Measurements from ENCODE around the gene SPART. TPM values are rescaled to one million over a fixed set of nuclear protein-coding genes. Genes with fewer than 3 reads are reported as not detected.

The SPART gene
- total and polyA plus RNA-seq, 2 donors (not counting 1 experiment from before 2014, with no cell fraction given) = 93.0 to 109 TPM

- Histone ChIP-seq H3K9ac (ENCODE audit: insufficient read depth, low read length) (no peak overlapping the region), H3K27me3 (ENCODE audit: control insufficient read depth, insufficient read depth, low read length) (no peaks in the 10 kb centered on the region), H3K36me3 (ENCODE audit: control insufficient read depth, insufficient read depth, low read length) (peaks cover 5% of the 10 kb centered on the region), H3K27ac (ENCODE audit: insufficient read depth, low read length) (no peak overlapping the region), H3K79me2 (ENCODE audit: control insufficient read depth, insufficient read depth, low read length) (peaks cover 46% of the 10 kb centered on the region), H2AFZ (ENCODE audit: low read length) (no peak overlapping the region), H4K20me1 (ENCODE audit: control insufficient read depth, extremely low read depth, insufficient read depth, low read length) (no peaks in the 10 kb centered on the region), H3K4me2 (ENCODE audit: extremely low read depth, insufficient read depth, low read length) (no peak overlapping the region), H3K9me3 (ENCODE audit: control insufficient read depth, insufficient read depth, low read depth, low read length) (no peaks in the 10 kb centered on the region), H3K4me3 (replicated peaks in 1 of 4; ENCODE audit: control extremely low read depth in 1 of 4, insufficient read depth in 1 of 4, low read depth in 3 of 4, low read length in 4 of 4) (no peak overlapping the region), H3K4me1 (ENCODE audit: control insufficient read depth, extremely low read depth, insufficient read depth, low read length) (no peaks in the 10 kb centered on the region)
- TF ChIP-seq EZH2 (IDR thresholded peaks at IDR 0.05; ENCODE audit: low read length, missing control alignments) (no peak), CTCF (conservative IDR thresholded peaks at IDR 0.05 in 1 of 2, IDR thresholded peaks at IDR 0.05 in 1 of 2; ENCODE audit: low read depth in 1 of 2, low read length in 2 of 2) (no peak)
- DNase-seq (ENCODE audit: low read depth in 2 of 2) = no peak
Measured at GRCh38 chr13:36331280-36331679, 14.9 kb downstream of the SPART start.

GRCh38 chr13:36329361-36329760, 16.8 kb downstream of the SPART start:
- Histone ChIP-seq H3K4me2 (ENCODE audit: extremely low read depth, insufficient read depth, low read length) (no peak overlapping the region), H4K20me1 (ENCODE audit: control insufficient read depth, extremely low read depth, insufficient read depth, low read length) (no peaks in the 10 kb centered on the region), H3K4me3 (replicated peaks in 1 of 4; ENCODE audit: control extremely low read depth in 1 of 4, insufficient read depth in 1 of 4, low read depth in 3 of 4, low read length in 4 of 4) (no peak overlapping the region), H3K27me3 (ENCODE audit: control insufficient read depth, insufficient read depth, low read length) (no peaks in the 10 kb centered on the region), H3K9ac (ENCODE audit: insufficient read depth, low read length) (no peak overlapping the region), H3K4me1 (ENCODE audit: control insufficient read depth, extremely low read depth, insufficient read depth, low read length) (no peaks in the 10 kb centered on the region), H3K27ac (ENCODE audit: insufficient read depth, low read length) (no peak overlapping the region), H3K79me2 (ENCODE audit: control insufficient read depth, insufficient read depth, low read length) (peaks cover 35% of the 10 kb centered on the region), H3K9me3 (ENCODE audit: control insufficient read depth, insufficient read depth, low read depth, low read length) (no peaks in the 10 kb centered on the region), H2AFZ (ENCODE audit: low read length) (no peak overlapping the region), H3K36me3 (ENCODE audit: control insufficient read depth, insufficient read depth, low read length) (peaks cover 6% of the 10 kb centered on the region)
- DNase-seq (ENCODE audit: low read depth in 2 of 2) = peak in 1 of 2 donors; percentile 77
- TF ChIP-seq EZH2 (IDR thresholded peaks at IDR 0.05; ENCODE audit: low read length, missing control alignments) = no peak
- TF ChIP-seq CTCF (conservative IDR thresholded peaks at IDR 0.05 in 1 of 2, IDR thresholded peaks at IDR 0.05 in 1 of 2; ENCODE audit: low read depth in 1 of 2, low read length in 2 of 2) = no peak

GRCh38 chr13:36328821-36329220, 17.4 kb downstream of the SPART start:
- Histone ChIP-seq H3K4me2 (ENCODE audit: extremely low read depth, insufficient read depth, low read length) (no peak overlapping the region), H2AFZ (ENCODE audit: low read length) (no peak overlapping the region), H3K27me3 (ENCODE audit: control insufficient read depth, insufficient read depth, low read length) (no peaks in the 10 kb centered on the region), H3K4me3 (replicated peaks in 1 of 4; ENCODE audit: control extremely low read depth in 1 of 4, insufficient read depth in 1 of 4, low read depth in 3 of 4, low read length in 4 of 4) (no peak overlapping the region), H3K9me3 (ENCODE audit: control insufficient read depth, insufficient read depth, low read depth, low read length) (no peaks in the 10 kb centered on the region), H3K79me2 (ENCODE audit: control insufficient read depth, insufficient read depth, low read length) (peaks cover 31% of the 10 kb centered on the region), H3K27ac (ENCODE audit: insufficient read depth, low read length) (no peak overlapping the region), H4K20me1 (ENCODE audit: control insufficient read depth, extremely low read depth, insufficient read depth, low read length) (no peaks in the 10 kb centered on the region), H3K9ac (ENCODE audit: insufficient read depth, low read length) (no peak overlapping the region), H3K4me1 (ENCODE audit: control insufficient read depth, extremely low read depth, insufficient read depth, low read length) (no peaks in the 10 kb centered on the region), H3K36me3 (ENCODE audit: control insufficient read depth, insufficient read depth, low read length) (peaks cover 7% of the 10 kb centered on the region)
- DNase-seq (ENCODE audit: low read depth in 2 of 2) = no peak
- TF ChIP-seq CTCF (conservative IDR thresholded peaks at IDR 0.05 in 1 of 2, IDR thresholded peaks at IDR 0.05 in 1 of 2; ENCODE audit: low read depth in 1 of 2, low read length in 2 of 2) (no peak), EZH2 (IDR thresholded peaks at IDR 0.05; ENCODE audit: low read length, missing control alignments) (no peak)
